Measurements from ENCODE around the gene CFAP221.

CFAP221 gene

GRCh38 chr2:119536211-119536610 is 8.0 kb upstream of the CFAP221 start:
- no peaks in the 10 kb centered on the region for H3K4me1 ChIP-seq (ENCODE audit: control insufficient read depth, insufficient read depth, low read length)
- H3K27me3 ChIP-seq (ENCODE audit: control insufficient read depth, insufficient read depth, low read length, poor library complexity, severe bottlenecking), result no peaks in the 10 kb centered on the region
- WGBS, 2 experiments, result 91 to 93% methylated on average over 6 of the region's 6 CpGs
- no peaks in the 10 kb centered on the region for H3K36me3 ChIP-seq (ENCODE audit: control insufficient read depth, insufficient read depth, low read length)
- H3K4me3 ChIP-seq (ENCODE audit: insufficient read depth, low read depth, low read length), result no peak overlapping the region
- no peaks in the 10 kb centered on the region for H3K9me3 ChIP-seq (ENCODE audit: control insufficient read depth, low read length)
- no peak overlapping the region for H3K27ac ChIP-seq (ENCODE audit: insufficient read depth, low read depth, low read length, poor library complexity, severe bottlenecking)

GRCh38 chr2:119536707-119537106 is 7.5 kb upstream of the CFAP221 start:
- H3K9me3 ChIP-seq (ENCODE audit: control insufficient read depth, low read length), result no peaks in the 10 kb centered on the region
- 93 to 95% methylated on average over 1 of the region's 1 CpG for WGBS, 2 experiments
- H3K4me3 ChIP-seq (ENCODE audit: insufficient read depth, low read depth, low read length), result no peak overlapping the region
- H3K36me3 ChIP-seq (ENCODE audit: control insufficient read depth, insufficient read depth, low read length), result no peaks in the 10 kb centered on the region
- no peaks in the 10 kb centered on the region for H3K4me1 ChIP-seq (ENCODE audit: control insufficient read depth, insufficient read depth, low read length)
- no peak overlapping the region for H3K27ac ChIP-seq (ENCODE audit: insufficient read depth, low read depth, low read length, poor library complexity, severe bottlenecking)
- no peaks in the 10 kb centered on the region for H3K27me3 ChIP-seq (ENCODE audit: control insufficient read depth, insufficient read depth, low read length, poor library complexity, severe bottlenecking)

GRCh38 chr2:119537792-119538191 is 6.5 kb upstream of the CFAP221 start:
- Histone ChIP-seq H3K27me3 (ENCODE audit: control insufficient read depth, insufficient read depth, low read length, poor library complexity, severe bottlenecking) (no peaks in the 10 kb centered on the region), H3K36me3 (ENCODE audit: control insufficient read depth, insufficient read depth, low read length) (no peaks in the 10 kb centered on the region), H3K4me3 (ENCODE audit: insufficient read depth, low read depth, low read length) (no peak overlapping the region), H3K4me1 (ENCODE audit: control insufficient read depth, insufficient read depth, low read length) (no peaks in the 10 kb centered on the region), H3K9me3 (ENCODE audit: control insufficient read depth, low read length) (no peaks in the 10 kb centered on the region), H3K27ac (ENCODE audit: insufficient read depth, low read depth, low read length, poor library complexity, severe bottlenecking) (no peak overlapping the region)

DNA sequence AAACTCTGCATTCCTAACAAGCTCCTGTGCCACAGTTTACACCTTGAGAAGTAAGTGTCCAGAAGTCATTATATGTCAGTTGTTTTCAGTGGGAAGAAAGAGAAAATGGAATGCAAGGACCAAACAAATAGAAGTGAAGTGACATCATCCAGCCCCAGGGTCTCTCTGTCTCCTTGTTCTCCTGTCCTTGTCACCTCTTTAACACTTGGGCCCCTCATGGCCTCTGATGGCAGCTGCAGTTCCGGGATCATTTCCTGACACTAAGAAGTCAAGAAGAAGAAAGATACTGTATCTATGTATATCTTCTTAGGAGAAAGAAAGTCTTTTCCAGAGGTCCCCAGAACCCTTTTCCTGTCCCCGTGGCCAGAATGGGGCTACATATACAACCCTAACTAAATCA is 2.8 kb upstream of the CFAP221 start:
- no peaks in the 10 kb centered on the region for H3K9me3 ChIP-seq (ENCODE audit: control insufficient read depth, low read length)
- H3K4me1 ChIP-seq (ENCODE audit: control insufficient read depth, insufficient read depth, low read length), result peaks cover 6% of the 10 kb centered on the region
- H3K27me3 ChIP-seq (ENCODE audit: control insufficient read depth, insufficient read depth, low read length, poor library complexity, severe bottlenecking), result no peaks in the 10 kb centered on the region
- H3K27ac ChIP-seq (ENCODE audit: insufficient read depth, low read depth, low read length, poor library complexity, severe bottlenecking), result no peak overlapping the region
- WGBS, 2 experiments, result 87 to 89% methylated on average over 1 to 2 of the region's 2 CpGs
- no peak overlapping the region for H3K4me3 ChIP-seq (ENCODE audit: insufficient read depth, low read depth, low read length)
- H3K36me3 ChIP-seq (ENCODE audit: control insufficient read depth, insufficient read depth, low read length), result no peaks in the 10 kb centered on the region

GRCh38 chr2:119544939-119545475 is 758 bp downstream of the CFAP221 start:
- H3K9me3 ChIP-seq (ENCODE audit: control insufficient read depth, low read length), result no peaks in the 10 kb centered on the region
- peaks cover 8% of the 10 kb centered on the region for H3K4me1 ChIP-seq (ENCODE audit: control insufficient read depth, insufficient read depth, low read length)
- H3K27ac ChIP-seq (ENCODE audit: insufficient read depth, low read depth, low read length, poor library complexity, severe bottlenecking), result peak overlapping the region; percentile 96
- WGBS, 2 experiments, result 40 to 46% methylated on average over 8 to 11 of the region's 11 CpGs
- H3K4me3 ChIP-seq (ENCODE audit: insufficient read depth, low read depth, low read length), result peak overlapping the region; percentile 63
- H3K36me3 ChIP-seq (ENCODE audit: control insufficient read depth, insufficient read depth, low read length), result no peaks in the 10 kb centered on the region
- H3K27me3 ChIP-seq (ENCODE audit: control insufficient read depth, insufficient read depth, low read length, poor library complexity, severe bottlenecking), result no peaks in the 10 kb centered on the region

DNA sequence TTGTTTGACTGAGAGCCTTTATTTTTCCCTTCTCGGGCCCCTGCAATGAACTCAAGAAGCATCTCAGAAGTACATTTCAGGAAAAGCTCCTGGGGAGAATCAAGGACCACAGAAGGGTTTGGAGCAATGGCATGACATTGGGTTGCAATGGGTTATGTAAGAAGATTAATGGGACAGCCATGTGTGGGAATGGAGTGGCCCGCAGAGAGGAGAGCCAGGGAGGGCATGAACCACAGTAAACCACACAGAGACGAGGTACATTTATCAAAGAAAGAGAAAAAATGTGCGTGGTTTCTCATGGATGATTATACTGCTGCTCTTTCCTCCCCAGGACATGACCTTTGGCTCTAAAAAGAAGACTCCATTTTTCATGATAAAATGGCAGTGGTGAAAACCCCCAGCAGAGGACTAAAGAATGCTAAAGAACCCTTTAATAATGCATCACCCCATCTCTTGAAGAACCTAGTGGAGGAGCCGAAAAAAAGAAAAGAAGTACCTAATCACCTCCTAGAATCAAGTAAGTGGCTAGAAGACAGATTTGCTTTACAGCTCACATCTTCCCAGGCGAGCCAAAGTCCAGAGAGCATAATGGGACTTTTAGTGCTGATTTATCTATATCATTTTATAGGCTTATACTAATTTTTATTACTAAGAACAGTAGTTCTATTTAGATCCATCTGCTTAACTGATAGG is 1.7 kb downstream of the CFAP221 start:
- WGBS, 2 experiments, result 83 to 93% methylated on average over 4 to 6 of the region's 6 CpGs
- no peaks in the 10 kb centered on the region for H3K36me3 ChIP-seq (ENCODE audit: control insufficient read depth, insufficient read depth, low read length)
- peaks cover 8% of the 10 kb centered on the region for H3K4me1 ChIP-seq (ENCODE audit: control insufficient read depth, insufficient read depth, low read length)
- no peak overlapping the region for H3K4me3 ChIP-seq (ENCODE audit: insufficient read depth, low read depth, low read length)
- H3K9me3 ChIP-seq (ENCODE audit: control insufficient read depth, low read length), result no peaks in the 10 kb centered on the region
- no peaks in the 10 kb centered on the region for H3K27me3 ChIP-seq (ENCODE audit: control insufficient read depth, insufficient read depth, low read length, poor library complexity, severe bottlenecking)
- no peak overlapping the region for H3K27ac ChIP-seq (ENCODE audit: insufficient read depth, low read depth, low read length, poor library complexity, severe bottlenecking)

DNA sequence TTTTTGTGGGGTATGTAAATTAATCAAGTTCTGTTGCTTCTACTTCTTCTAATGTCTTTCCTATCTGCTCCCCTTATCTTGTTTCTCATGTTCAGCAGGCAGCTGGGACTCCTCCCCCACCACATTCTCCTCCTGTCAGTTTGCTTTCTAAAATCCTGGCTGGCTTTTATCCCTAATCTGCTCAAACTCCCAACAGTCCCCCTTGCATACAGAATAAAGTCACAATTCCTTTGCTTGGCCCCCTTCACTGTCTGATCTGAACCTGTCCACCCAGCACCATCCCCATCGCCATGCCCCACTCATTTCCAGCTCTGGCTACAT is 2.2 kb downstream of the CFAP221 start:
- Histone ChIP-seq H3K9me3 (ENCODE audit: control insufficient read depth, low read length) (no peaks in the 10 kb centered on the region), H3K27me3 (ENCODE audit: control insufficient read depth, insufficient read depth, low read length, poor library complexity, severe bottlenecking) (no peaks in the 10 kb centered on the region), H3K4me3 (ENCODE audit: insufficient read depth, low read depth, low read length) (no peak overlapping the region), H3K27ac (ENCODE audit: insufficient read depth, low read depth, low read length, poor library complexity, severe bottlenecking) (no peak overlapping the region), H3K4me1 (ENCODE audit: control insufficient read depth, insufficient read depth, low read length) (peaks cover 8% of the 10 kb centered on the region), H3K36me3 (ENCODE audit: control insufficient read depth, insufficient read depth, low read length) (no peaks in the 10 kb centered on the region)
- WGBS, 2 experiments, result 95 to 96% methylated on average over 1 of the region's 1 CpG

DNA sequence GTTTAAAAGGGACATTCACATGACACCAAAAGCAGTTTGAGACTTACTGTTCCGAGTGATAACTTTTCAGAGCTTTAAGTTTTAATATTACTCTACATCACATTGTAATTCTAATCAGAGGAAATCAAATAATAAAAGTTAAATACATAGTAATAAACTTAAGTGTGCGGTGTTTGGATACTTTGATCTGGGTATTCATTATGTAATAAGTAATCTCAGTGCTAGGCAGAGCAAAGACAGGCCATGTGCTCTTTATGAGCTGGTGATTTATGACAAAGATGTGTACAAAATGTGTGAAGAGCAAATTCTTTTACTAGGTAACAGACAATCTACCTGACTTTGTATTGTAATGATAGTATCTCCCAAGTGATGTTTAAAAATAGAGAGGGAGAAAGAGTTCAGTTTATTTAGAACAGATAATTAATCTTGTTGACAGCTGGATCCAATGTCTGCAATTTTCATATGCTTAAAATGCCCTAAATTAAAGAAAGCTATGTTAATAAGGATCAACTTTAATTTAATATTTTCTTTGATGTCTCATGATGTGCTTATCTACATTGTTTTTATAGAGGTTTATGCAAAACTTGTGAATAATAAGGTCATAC is 4.4 kb downstream of the CFAP221 start:
- peaks cover 8% of the 10 kb centered on the region for H3K4me1 ChIP-seq (ENCODE audit: control insufficient read depth, insufficient read depth, low read length)

DNA sequence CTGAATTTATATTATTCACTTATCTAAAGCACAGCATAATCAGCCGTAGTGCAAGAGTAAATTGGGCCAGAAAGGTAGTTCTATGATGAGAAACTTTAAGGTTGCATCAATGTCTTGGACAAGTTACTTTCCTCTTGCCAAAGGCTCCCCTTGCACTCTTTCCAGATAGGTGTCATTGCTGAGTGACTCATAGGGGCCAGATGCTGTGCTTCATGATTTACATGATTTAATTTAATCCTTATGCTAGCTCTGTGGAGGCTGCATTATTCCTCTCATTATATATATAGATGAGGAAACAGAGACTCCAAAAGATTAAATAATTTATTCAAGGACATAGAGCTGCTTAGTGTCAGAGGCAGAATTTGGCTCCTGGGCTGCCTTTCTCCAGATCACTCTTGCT is 5.0 kb downstream of the CFAP221 start:
- Histone ChIP-seq H3K4me3 (ENCODE audit: insufficient read depth, low read depth, low read length) (no peak overlapping the region), H3K4me1 (ENCODE audit: control insufficient read depth, insufficient read depth, low read length) (peaks cover 8% of the 10 kb centered on the region), H3K27ac (ENCODE audit: insufficient read depth, low read depth, low read length, poor library complexity, severe bottlenecking) (no peak overlapping the region), H3K9me3 (ENCODE audit: control insufficient read depth, low read length) (no peaks in the 10 kb centered on the region), H3K36me3 (ENCODE audit: control insufficient read depth, insufficient read depth, low read length) (no peaks in the 10 kb centered on the region), H3K27me3 (ENCODE audit: control insufficient read depth, insufficient read depth, low read length, poor library complexity, severe bottlenecking) (no peaks in the 10 kb centered on the region)
- WGBS, 2 experiments, result 86 to 100% methylated on average over 1 of the region's 1 CpG

More for the DNA sequence above, 4.4 kb downstream of the CFAP221 start:
- H3K36me3 ChIP-seq (ENCODE audit: control insufficient read depth, insufficient read depth, low read length), result no peaks in the 10 kb centered on the region
- H3K4me3 ChIP-seq (ENCODE audit: insufficient read depth, low read depth, low read length), result no peak overlapping the region
- H3K9me3 ChIP-seq (ENCODE audit: control insufficient read depth, low read length), result no peaks in the 10 kb centered on the region
- no peak overlapping the region for H3K27ac ChIP-seq (ENCODE audit: insufficient read depth, low read depth, low read length, poor library complexity, severe bottlenecking)
- no peaks in the 10 kb centered on the region for H3K27me3 ChIP-seq (ENCODE audit: control insufficient read depth, insufficient read depth, low read length, poor library complexity, severe bottlenecking)
- WGBS, 2 experiments, result 98 to 100% methylated on average over 2 of the region's 2 CpGs

DNA sequence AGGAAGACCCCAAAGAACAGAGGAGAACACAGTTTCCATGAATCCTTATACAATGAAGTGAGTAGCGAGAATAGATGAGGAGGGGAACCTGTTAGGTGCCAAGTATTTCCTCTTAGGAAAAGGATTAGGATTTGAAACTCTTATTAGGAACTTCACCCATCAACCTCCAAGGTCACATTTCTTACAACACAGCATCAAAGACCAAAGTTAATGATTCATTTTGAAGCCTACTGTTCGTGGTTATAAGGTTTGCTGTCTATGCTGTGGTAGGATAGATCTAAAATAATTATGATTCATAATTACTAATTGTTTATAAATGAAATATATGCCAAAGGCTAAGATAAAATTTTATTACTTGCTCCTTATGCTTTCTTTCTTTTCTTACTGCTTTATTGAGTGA is 6.1 kb downstream of the CFAP221 start:
- Histone ChIP-seq H3K27me3 (ENCODE audit: control insufficient read depth, insufficient read depth, low read length, poor library complexity, severe bottlenecking) (no peaks in the 10 kb centered on the region), H3K4me1 (ENCODE audit: control insufficient read depth, insufficient read depth, low read length) (peaks cover 8% of the 10 kb centered on the region), H3K36me3 (ENCODE audit: control insufficient read depth, insufficient read depth, low read length) (no peaks in the 10 kb centered on the region), H3K9me3 (ENCODE audit: control insufficient read depth, low read length) (no peaks in the 10 kb centered on the region), H3K4me3 (ENCODE audit: insufficient read depth, low read depth, low read length) (no peak overlapping the region), H3K27ac (ENCODE audit: insufficient read depth, low read depth, low read length, poor library complexity, severe bottlenecking) (no peak overlapping the region)
- WGBS, 2 experiments, result 86 to 100% methylated on average over 1 of the region's 2 CpGs

Data from ectodermal cell (in vitro differentiated cells).